Type B pancreatic cell (in vitro differentiated cells): ENCODE results near the gene MIAT. TPM values are rescaled to one million over a fixed set of nuclear protein-coding genes. Genes with fewer than 3 reads are reported as not detected.
"Not testable (repeated sequence)": the region's sequence is repeated elsewhere in the genome, so short reads cannot be mapped to it uniquely, and the experiment has no call there.

Source experiments
- DNase-seq: peaks from one replicate; pipeline ENCODE4 v3.0.0; 2021; ENCODE audit warnings: mixed read lengths; ENCODE audit not compliant: unreplicated experiment; ENCODE audit errors: extremely low spot score
- H3K27ac Mint-ChIP-seq: 2 replicates; pipeline ENCODE4 v1.8.0; 2021; ENCODE audit warnings: mild to moderate bottlenecking, mixed read lengths
- H3K27me3 Mint-ChIP-seq: 2 replicates; pipeline ENCODE4 v1.8.0; 2021; ENCODE audit warnings: mixed read lengths
- H3K36me3 Mint-ChIP-seq: 2 replicates; pipeline ENCODE4 v1.8.0; 2021; ENCODE audit warnings: mixed read lengths
- H3K4me1 Mint-ChIP-seq: one replicate; pipeline ENCODE4 v1.8.0; 2021; ENCODE audit warnings: mixed read lengths; ENCODE audit not compliant: unreplicated experiment
- H3K4me3 Mint-ChIP-seq: 2 replicates; pipeline ENCODE4 v1.8.0; 2021; ENCODE audit warnings: mild to moderate bottlenecking, mixed read lengths
- H3K9me3 Mint-ChIP-seq: 2 replicates; pipeline ENCODE4 v1.8.0; 2021; ENCODE audit warnings: mixed read lengths
- total RNA-seq: library from RNA; stranded (reverse); gene quantifications from 2 replicates; pipeline ENCODE4 v1.2.1, GENCODE V29; 2021; ENCODE audit warnings: low replicate concordance
- TF ChIP-seq, protein P1 (sequence below): fragments of 200-600 bp; sonication (generic); conservative IDR thresholded peaks from 2 replicates; pipeline ENCODE4 v1.5.0; 2021; ENCODE audit warnings: antibody characterized with exemption, mild to moderate bottlenecking

MIAT gene
- total RNA-seq, 1 donor from 2014 or later: 12.2 TPM

DNA sequence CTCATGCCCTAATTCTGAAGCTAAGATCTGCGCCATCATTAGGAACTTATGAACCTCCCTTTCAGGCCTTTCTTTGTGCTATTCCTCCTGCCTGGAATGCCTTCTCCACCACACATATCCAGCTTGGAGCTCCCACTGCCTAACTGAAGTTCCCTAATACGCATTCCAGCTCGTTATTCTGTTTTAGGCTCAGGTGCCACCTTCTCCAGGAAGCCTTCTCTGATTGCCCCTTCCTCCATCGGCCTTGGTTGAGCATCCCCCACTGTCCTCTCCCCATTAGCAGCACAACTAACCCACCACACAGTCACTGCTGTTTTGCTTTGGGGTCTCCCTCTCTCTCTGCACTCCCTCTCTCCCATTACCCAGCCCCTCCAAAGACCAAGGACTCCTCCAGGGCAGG lies 44.7 kb upstream of the MIAT start:
- Mint-ChIP-seq H3K4me3 (no peak overlapping the region), H3K27me3 (peaks cover 54% of the 10 kb centered on the region), H3K9me3 (no peaks in the 10 kb centered on the region), H3K27ac (no peak overlapping the region), H3K4me1 (peaks cover 20% of the 10 kb centered on the region), H3K36me3 (no peaks in the 10 kb centered on the region)
- no peak for DNase-seq
- TF ChIP-seq, protein P1, sequence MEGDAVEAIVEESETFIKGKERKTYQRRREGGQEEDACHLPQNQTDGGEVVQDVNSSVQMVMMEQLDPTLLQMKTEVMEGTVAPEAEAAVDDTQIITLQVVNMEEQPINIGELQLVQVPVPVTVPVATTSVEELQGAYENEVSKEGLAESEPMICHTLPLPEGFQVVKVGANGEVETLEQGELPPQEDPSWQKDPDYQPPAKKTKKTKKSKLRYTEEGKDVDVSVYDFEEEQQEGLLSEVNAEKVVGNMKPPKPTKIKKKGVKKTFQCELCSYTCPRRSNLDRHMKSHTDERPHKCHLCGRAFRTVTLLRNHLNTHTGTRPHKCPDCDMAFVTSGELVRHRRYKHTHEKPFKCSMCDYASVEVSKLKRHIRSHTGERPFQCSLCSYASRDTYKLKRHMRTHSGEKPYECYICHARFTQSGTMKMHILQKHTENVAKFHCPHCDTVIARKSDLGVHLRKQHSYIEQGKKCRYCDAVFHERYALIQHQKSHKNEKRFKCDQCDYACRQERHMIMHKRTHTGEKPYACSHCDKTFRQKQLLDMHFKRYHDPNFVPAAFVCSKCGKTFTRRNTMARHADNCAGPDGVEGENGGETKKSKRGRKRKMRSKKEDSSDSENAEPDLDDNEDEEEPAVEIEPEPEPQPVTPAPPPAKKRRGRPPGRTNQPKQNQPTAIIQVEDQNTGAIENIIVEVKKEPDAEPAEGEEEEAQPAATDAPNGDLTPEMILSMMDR: no peak

DNA sequence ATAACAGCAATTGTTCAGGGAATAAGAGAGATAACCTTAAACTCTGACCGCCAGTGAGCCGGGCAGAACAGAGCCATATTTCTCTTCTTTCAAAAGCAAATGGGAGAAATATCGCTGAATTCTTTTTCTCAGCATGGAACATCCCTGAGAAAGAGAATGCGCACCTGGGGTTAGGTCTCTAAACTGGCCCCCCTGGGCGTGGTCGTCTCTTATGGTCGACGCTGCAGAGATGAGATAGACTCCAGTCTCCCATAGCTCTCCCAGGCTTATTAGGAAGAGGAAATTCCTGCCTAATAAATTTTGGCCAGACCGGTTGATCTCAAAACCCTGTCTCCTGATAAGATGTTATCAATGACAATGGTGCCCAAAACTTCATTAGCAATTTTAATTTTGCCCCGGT lies 43.6 kb upstream of the MIAT start:
- not testable (repeated sequence) for DNase-seq, H3K4me3 Mint-ChIP-seq, H3K9me3 Mint-ChIP-seq, H3K36me3 Mint-ChIP-seq, H3K27ac Mint-ChIP-seq
- peaks cover 46% of the 10 kb centered on the region for H3K27me3 Mint-ChIP-seq
- peaks cover 20% of the 10 kb centered on the region for H3K4me1 Mint-ChIP-seq

DNA sequence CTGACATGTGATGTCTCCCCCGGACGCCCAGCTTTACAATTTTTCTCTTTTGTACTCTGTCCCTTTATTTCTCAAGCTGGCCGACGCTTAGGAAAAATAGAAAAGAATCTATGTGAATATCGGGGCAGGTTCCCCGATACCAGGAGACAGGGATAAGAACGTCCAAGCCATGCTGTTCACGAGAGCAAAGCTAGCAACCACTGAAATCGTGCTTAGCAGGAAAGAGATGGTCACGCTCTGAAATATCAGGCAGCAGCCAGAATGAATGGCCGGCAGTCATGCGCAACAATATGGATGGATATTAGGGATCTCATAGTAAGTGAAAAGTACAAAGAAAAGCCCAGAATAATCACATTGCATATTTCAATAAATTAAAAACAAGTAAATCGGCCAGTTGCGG lies 43.1 kb upstream of the MIAT start:
- TF ChIP-seq, protein P1: no peak
- Mint-ChIP-seq H3K4me1 (peaks cover 20% of the 10 kb centered on the region), H3K27ac (no peak overlapping the region), H3K27me3 (peaks cover 41% of the 10 kb centered on the region), H3K9me3 (no peaks in the 10 kb centered on the region), H3K36me3 (no peaks in the 10 kb centered on the region), H3K4me3 (no peak overlapping the region)
- DNase-seq: no peak

- H3K36me3 Mint-ChIP-seq: no peaks in the 10 kb centered on the region
- H3K4me1 Mint-ChIP-seq: peaks cover 24% of the 10 kb centered on the region
- DNase-seq: no peak
- TF ChIP-seq, protein P1: no peak
- H3K27me3 Mint-ChIP-seq: peaks cover 39% of the 10 kb centered on the region
- no peaks in the 10 kb centered on the region for H3K9me3 Mint-ChIP-seq
- H3K27ac Mint-ChIP-seq: no peak overlapping the region
- no peak overlapping the region for H3K4me3 Mint-ChIP-seq
These were observed 42.2 kb upstream of the MIAT start for GRCh38 chr22:26615149-26615548.

- H3K27ac Mint-ChIP-seq: no peak overlapping the region
- no peak overlapping the region for H3K4me3 Mint-ChIP-seq
- peaks cover 25% of the 10 kb centered on the region for H3K4me1 Mint-ChIP-seq
- no peaks in the 10 kb centered on the region for H3K9me3 Mint-ChIP-seq
- H3K27me3 Mint-ChIP-seq: peaks cover 39% of the 10 kb centered on the region
- H3K36me3 Mint-ChIP-seq: no peaks in the 10 kb centered on the region
- no peak for DNase-seq
- TF ChIP-seq, protein P1: no peak
These were observed 41.5 kb upstream of the MIAT start for GRCh38 chr22:26615830-26616435.

DNA sequence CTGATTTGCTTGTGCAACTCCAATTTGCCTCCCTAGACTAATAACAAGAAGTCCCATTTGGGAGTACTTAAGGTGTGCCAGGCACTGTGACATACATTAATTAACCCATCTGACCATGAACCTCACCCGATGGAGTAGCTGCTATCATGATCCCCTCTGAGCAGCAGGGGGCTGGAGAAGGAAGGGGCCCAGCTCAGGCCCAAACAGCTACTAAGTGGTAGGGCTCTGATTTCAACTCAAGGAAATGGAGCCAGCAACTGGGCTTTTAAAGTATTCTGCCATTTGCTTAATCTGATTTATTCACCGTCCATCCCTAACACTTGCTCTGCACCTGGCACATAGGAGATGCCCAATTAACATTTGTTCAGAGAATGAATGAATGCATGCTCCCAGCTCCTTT lies 40.7 kb upstream of the MIAT start:
- Mint-ChIP-seq H3K27me3 (peaks cover 44% of the 10 kb centered on the region), H3K9me3 (no peaks in the 10 kb centered on the region), H3K4me3 (no peak overlapping the region), H3K4me1 (peaks cover 25% of the 10 kb centered on the region), H3K36me3 (no peaks in the 10 kb centered on the region), H3K27ac (no peak overlapping the region)
- no peak for DNase-seq
- TF ChIP-seq, protein P1: no peak
